Heart left ventricle (tissue), 13 donors: Measurements from ENCODE around the gene COX6B2.

ENCODE experiments used
- CTCF ChIP-seq, 12 donors: fragments of 200-600 bp; sonication (generic) in 4 of 12; IDR thresholded peaks; one replicate each; pipeline versions ENCODE4 v1.5.0 to v1.8.0; 2018 to 2022; ENCODE audit warnings: antibody characterized with exemption in 12 of 12, mild to moderate bottlenecking in 5 of 12
- POLR2A ChIP-seq, 2 donors: fragments of 450-650 bp; IDR thresholded peaks; one replicate each; pipeline ENCODE4 v1.6.1; 2017; ENCODE audit warnings: antibody characterized with exemption in 2 of 2, mild to moderate bottlenecking in 2 of 2, moderate library complexity in 2 of 2
- donor health status: ischemic (EF 13 %, LVEDD 7.1; RV severe dilation, severe dysfunction).
- donor health status: DM: no; HTN: yes; CAD: no.
- donor health status: DM: no; HTN: no; CAD: no.
- donor health status: ischemic (EF 25% LVEDD 6.9; RV normal size, moderate dysfunction).
- donor health status: ischemic (EF 25% LVEDD 5.7; RV mildly dilated, moderate dysfunction).
- donor health status: ischemic (EF 35%, LVEDD 5.7; RV mildly dilated, moderate dysfunction).
- donor health status: nonischemic (EF 11% LVEDD 7.7; RV severe dilation, severe dysfunction).
- donor health status: DM: yes; HTN: yes; CAD: no.
- donor health status: PGD.
- donor health status: ischemic (EF 29% LVEDD 5.4; RV normal size, mild dysfunction).
- donor health status: nonischemic (EF 23%, LVEDD 6.1; RV moderate dilation, normal function).

- TF ChIP-seq CTCF (IDR thresholded peaks at IDR 0.05) (no peak), POLR2A (IDR thresholded peaks at IDR 0.05) (no peak)
These were observed at the start of gene COX6B2 for GRCh38 chr19:55354698-55355212.
